IPS-11a (cell line): ENCODE results near the gene GLRA1.
"Not testable (repeated sequence)": the region's sequence is repeated elsewhere in the genome, so short reads cannot be mapped to it uniquely, and the experiment has no call there.

Source experiments
- H3K4me3 ChIP-seq: one replicate; pipeline ENCODE4 v1.5.1; 2013; ENCODE audit warnings: low read depth, low read length, control low read depth

GLRA1 gene

GRCh38 chr5:151921916-151922315 lies 2.7 kb downstream of the GLRA1 start:
- no peak overlapping the region for H3K4me3 ChIP-seq

- no peak overlapping the region for H3K4me3 ChIP-seq
Measured at GRCh38 chr5:151917904-151918303, 6.7 kb downstream of the GLRA1 start.

GRCh38 chr5:151913425-151913824 lies 11.2 kb downstream of the GLRA1 start:
- H3K4me3 ChIP-seq, result no peak overlapping the region

GRCh38 chr5:151912360-151912759 lies 12.3 kb downstream of the GLRA1 start:
- no peak overlapping the region for H3K4me3 ChIP-seq

GRCh38 chr5:151911011-151911410 lies 13.6 kb downstream of the GLRA1 start:
- no peak overlapping the region for H3K4me3 ChIP-seq

GRCh38 chr5:151909628-151910027 lies 15.0 kb downstream of the GLRA1 start:
- no peak overlapping the region for H3K4me3 ChIP-seq

- H3K4me3 ChIP-seq, result no peak overlapping the region
Measured at GRCh38 chr5:151906246-151906645, 18.4 kb downstream of the GLRA1 start.

- no peak overlapping the region for H3K4me3 ChIP-seq
Measured at GRCh38 chr5:151905557-151905961, 19.1 kb downstream of the GLRA1 start.

- H3K4me3 ChIP-seq, result no peak overlapping the region
Measured at GRCh38 chr5:151904909-151905308, 19.7 kb downstream of the GLRA1 start.

- no peak overlapping the region for H3K4me3 ChIP-seq
Measured at GRCh38 chr5:151904127-151904526, 20.5 kb downstream of the GLRA1 start.

- no peak overlapping the region for H3K4me3 ChIP-seq
Measured at GRCh38 chr5:151903243-151903653, 21.4 kb downstream of the GLRA1 start.

- no peak overlapping the region for H3K4me3 ChIP-seq
Measured at GRCh38 chr5:151902215-151902614, 22.4 kb downstream of the GLRA1 start.

- no peak overlapping the region for H3K4me3 ChIP-seq
Measured at GRCh38 chr5:151901611-151902010, 23.0 kb downstream of the GLRA1 start.

GRCh38 chr5:151900891-151901290 lies 23.8 kb downstream of the GLRA1 start:
- no peak overlapping the region for H3K4me3 ChIP-seq

- H3K4me3 ChIP-seq, result no peak overlapping the region
Measured at GRCh38 chr5:151899399-151899798, 25.3 kb downstream of the GLRA1 start.

- no peak overlapping the region for H3K4me3 ChIP-seq
Measured at GRCh38 chr5:151897896-151898295, 26.8 kb downstream of the GLRA1 start.

GRCh38 chr5:151897020-151897552 lies 27.6 kb downstream of the GLRA1 start:
- no peak overlapping the region for H3K4me3 ChIP-seq

GRCh38 chr5:151896031-151896691 lies 28.5 kb downstream of the GLRA1 start:
- no peak overlapping the region for H3K4me3 ChIP-seq

- no peak overlapping the region for H3K4me3 ChIP-seq
Measured at GRCh38 chr5:151895660-151896030, 29.0 kb downstream of the GLRA1 start.

- H3K4me3 ChIP-seq, result not testable (repeated sequence)
Measured at GRCh38 chr5:151893485-151893884, 31.2 kb downstream of the GLRA1 start.

GRCh38 chr5:151892393-151892792 lies 32.3 kb downstream of the GLRA1 start:
- H3K4me3 ChIP-seq, result no peak overlapping the region

GRCh38 chr5:151890299-151890698 lies 34.4 kb downstream of the GLRA1 start:
- H3K4me3 ChIP-seq, result no peak overlapping the region

GRCh38 chr5:151889614-151890013 lies 35.0 kb downstream of the GLRA1 start:
- no peak overlapping the region for H3K4me3 ChIP-seq
